GM10248 (cell line): Measurements from ENCODE around the gene DET1.

Experiments used
- CTCF ChIA-PET: fragments of 300-600 bp; sonication (Branson Sonifier 250); formaldehyde crosslinking; extraction: SDS; loops from one replicate; lab custom pipeline; 2021; ENCODE audit warnings: antibody characterized with exemption; lab: Yijun Ruan, JAX
- POLR2A ChIA-PET: fragments of 350-650 bp; sonication (Branson Sonifier 250); formaldehyde crosslinking; extraction: SDS; loops from one replicate; lab custom pipeline; 2020; ENCODE audit warnings: antibody characterized with exemption; lab: Yijun Ruan, JAX
- DNase-seq: peaks from one replicate; pipeline ENCODE4 v3.0.0; 2012; ENCODE audit errors: extremely low spot score
- TF ChIP-seq, protein P1 (sequence below): IDR thresholded peaks from 2 replicates; pipeline ENCODE4 v1.5.1; 2012; ENCODE audit warnings: mild to moderate bottlenecking, low read depth; ENCODE audit errors: extremely low read depth, missing control alignments, control extremely low read depth

DET1 gene

GRCh38 chr15:88539441-88539840 lies 7.0 kb downstream of the DET1 start:
- CTCF ChIA-PET, result no interaction called here
- DNase-seq, result no peak
- TF ChIP-seq, protein P1, sequence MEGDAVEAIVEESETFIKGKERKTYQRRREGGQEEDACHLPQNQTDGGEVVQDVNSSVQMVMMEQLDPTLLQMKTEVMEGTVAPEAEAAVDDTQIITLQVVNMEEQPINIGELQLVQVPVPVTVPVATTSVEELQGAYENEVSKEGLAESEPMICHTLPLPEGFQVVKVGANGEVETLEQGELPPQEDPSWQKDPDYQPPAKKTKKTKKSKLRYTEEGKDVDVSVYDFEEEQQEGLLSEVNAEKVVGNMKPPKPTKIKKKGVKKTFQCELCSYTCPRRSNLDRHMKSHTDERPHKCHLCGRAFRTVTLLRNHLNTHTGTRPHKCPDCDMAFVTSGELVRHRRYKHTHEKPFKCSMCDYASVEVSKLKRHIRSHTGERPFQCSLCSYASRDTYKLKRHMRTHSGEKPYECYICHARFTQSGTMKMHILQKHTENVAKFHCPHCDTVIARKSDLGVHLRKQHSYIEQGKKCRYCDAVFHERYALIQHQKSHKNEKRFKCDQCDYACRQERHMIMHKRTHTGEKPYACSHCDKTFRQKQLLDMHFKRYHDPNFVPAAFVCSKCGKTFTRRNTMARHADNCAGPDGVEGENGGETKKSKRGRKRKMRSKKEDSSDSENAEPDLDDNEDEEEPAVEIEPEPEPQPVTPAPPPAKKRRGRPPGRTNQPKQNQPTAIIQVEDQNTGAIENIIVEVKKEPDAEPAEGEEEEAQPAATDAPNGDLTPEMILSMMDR, result no peak
- POLR2A ChIA-PET, result no interaction called here

- DNase-seq, result no peak
- ChIA-PET POLR2A (no interaction called here), CTCF (no interaction called here)
- TF ChIP-seq, protein P1, result no peak
These were observed 7.5 kb downstream of the DET1 start for GRCh38 chr15:88538972-88539371.

- ChIA-PET POLR2A (no interaction called here), CTCF (interaction anchor here (0.7 kb wide), 1 partner anchor 11 kb away, joined by 4 read pairs; no protein-coding TSS in a partner anchor)
- DNase-seq, result no peak
- TF ChIP-seq, protein P1, result no peak
These were observed 8.7 kb downstream of the DET1 start for GRCh38 chr15:88537591-88538317.

- ChIA-PET CTCF (no interaction called here), POLR2A (no interaction called here)
- no peak for DNase-seq
- TF ChIP-seq, protein P1, result no peak
These were observed 10.7 kb downstream of the DET1 start for GRCh38 chr15:88535607-88536313.

DNA sequence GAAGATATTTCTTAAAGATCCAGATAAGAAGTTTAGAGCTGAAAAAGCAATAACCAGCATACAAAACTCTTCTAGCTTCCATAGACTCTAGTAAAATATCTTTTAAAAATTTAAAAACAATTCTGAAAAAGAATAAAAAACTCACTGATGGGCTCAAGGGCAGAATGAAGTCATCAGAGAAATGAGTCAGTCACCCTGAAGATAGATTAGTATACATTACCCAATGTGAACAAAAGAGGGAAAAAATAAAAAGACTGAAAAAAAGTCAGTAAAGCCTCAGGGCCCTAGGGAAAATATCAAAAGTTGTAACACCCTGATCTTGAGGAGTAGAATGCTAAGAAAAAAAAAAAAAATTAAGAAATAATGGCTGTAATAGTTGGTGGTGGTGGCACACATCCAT lies 11.4 kb downstream of the DET1 start:
- ChIA-PET POLR2A (no interaction called here), CTCF (interaction anchor here (1.8 kb wide), 1 partner anchor 9 kb away, joined by 6 read pairs; no protein-coding TSS in a partner anchor)
- TF ChIP-seq, protein P1, result no peak
- DNase-seq, result no peak

DNA sequence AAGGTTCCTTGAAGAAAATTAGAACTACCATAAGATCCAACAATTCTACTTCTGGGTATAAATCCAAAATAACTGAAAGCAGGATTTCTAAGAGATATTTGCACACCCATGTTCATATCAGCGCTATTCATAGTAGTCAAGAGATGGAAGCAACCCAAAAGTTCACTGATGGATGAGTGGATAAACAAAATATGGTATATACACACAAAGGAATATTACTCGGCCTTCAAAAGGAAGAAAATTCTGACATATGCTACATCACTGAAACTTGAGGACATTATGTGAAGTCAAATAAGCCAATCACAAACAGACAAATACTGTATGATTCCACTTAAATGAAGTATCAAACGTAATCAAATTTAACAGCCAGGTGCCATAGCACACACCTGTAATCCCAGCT lies 13.1 kb downstream of the DET1 start:
- TF ChIP-seq, protein P1, result no peak
- no peak for DNase-seq
- CTCF ChIA-PET, result interaction anchor here (1.8 kb wide), 1 partner anchor 10 kb away, joined by 6 read pairs; no protein-coding TSS in a partner anchor
- POLR2A ChIA-PET, result no interaction called here
